SH-SY5Y (cell line): ENCODE data around the gene SLC25A46.

Experiments used
- GATA2 ChIP-seq: IDR thresholded peaks from 2 replicates; pipeline ENCODE4 v1.6.1; 2011; ENCODE audit warnings: mild to moderate bottlenecking, low read depth, low read length
- GATA3 ChIP-seq: IDR thresholded peaks from 2 replicates; pipeline ENCODE4 v1.6.1; 2011; ENCODE audit warnings: low read depth, mild to moderate bottlenecking, low read length, moderate library complexity

SLC25A46 gene

DNA sequence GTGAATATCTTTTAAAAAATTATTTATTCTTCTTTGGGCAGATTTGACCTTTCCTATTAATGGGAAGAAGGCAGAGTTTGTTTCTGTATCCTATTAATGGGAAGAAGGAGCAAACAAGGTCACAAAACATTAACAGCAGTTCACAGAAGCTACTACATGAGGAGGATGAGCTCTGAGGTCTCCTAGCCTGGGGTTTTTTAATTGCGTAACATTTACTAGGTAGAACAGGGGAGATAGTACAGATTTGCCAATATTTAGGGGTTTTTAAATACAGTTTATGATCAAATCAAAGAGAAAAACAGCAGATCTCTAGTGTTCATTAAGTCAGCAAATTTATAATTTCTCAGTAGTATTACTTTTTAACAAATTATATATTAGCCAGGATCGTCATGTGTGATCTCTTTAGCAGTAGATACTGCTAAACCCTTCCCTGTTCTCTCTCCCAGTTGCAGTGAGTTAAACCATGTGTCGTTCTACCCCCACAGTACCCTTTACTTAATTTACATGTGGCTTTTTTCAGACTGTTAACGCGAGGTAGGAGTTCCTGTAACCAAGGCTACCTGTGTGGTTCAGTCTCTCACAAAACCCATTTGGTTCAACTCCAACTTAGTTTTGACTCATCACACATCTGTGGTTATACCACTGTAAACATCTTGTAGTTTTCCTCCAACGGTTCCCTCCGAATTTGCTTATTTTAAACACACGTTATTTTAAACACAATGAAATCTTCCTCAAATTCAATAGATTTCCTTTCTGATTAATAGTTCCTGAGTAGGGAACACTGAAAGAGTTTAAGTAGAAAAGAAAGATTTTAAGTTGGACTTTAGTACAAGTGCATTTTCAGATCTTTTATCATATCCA is 13.3 kb downstream of the SLC25A46 start:
- no peak for TF ChIP-seq GATA3
- no peak for TF ChIP-seq GATA2

- TF ChIP-seq GATA2 (no peak), GATA3 (no peak)
Measured at GRCh38 chr5:110752953-110753352, 14.1 kb downstream of the SLC25A46 start.

- no peak for TF ChIP-seq GATA3
- no peak for TF ChIP-seq GATA2
Measured at GRCh38 chr5:110753600-110753999, 14.8 kb downstream of the SLC25A46 start.

GRCh38 chr5:110754181-110754580 is 15.4 kb downstream of the SLC25A46 start:
- TF ChIP-seq GATA3 (no peak), GATA2 (no peak)

DNA sequence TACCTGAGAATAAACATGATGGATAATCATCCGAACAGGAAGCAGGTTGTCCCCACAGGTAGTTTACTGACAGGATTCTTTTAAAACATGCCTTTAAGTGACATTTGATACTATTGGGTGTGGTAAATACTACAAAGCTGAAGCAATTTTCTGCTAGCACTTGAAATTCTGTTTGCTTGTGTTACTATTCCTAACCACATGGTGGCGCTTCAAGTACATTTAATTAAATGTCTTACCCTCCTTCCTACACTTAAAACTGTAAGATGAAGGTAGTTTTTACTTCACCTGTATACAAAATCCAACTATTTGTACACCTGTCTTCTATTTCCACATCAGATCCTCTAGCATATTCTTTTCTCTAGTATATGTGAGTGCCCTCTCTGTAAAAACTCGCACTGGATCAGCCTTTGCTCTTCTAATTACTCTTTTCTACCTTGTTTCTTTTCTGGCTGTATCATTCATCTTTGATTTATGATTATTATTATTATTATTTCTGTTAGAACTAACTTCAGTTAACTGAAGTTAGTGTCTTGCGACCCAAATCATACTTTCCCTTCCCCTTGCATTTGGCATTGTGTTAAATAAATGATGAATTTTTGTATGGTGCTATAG is 18.4 kb downstream of the SLC25A46 start:
- TF ChIP-seq GATA2 (no peak), GATA3 (no peak)

- TF ChIP-seq GATA3 (no peak), GATA2 (no peak)
Measured at GRCh38 chr5:110760158-110760557, 21.4 kb downstream of the SLC25A46 start.

DNA sequence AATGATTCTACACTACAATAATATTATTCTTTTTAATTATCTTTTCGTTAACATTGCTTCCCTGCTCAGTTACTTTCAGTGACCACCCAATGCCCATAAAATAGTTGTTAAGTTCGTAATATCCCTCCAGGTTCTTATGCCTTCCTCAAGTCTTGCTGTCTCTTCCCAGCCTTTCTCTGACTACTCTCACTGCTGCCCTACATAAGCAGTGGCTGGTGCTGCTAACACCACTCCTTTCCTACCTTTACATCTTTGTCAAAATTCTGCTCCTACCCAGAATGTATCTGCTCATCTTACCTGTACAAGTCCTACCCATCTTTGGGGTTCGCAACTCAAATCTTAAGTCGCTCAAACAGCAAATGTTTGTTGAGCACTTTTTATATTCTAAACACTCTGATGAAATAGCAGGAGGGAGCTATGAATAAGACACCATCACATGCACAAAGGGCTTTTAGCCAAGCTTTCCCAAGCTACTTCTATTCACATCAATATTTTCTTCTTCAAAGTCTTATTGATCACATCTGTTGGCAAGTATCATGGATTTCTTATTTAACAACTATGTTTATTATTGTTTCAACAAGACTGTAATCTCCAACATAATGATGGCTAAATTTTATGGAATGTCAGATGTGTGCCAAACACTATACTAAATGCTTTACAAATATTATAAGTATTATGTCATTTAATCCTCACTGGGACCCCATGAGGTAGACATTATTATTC is 29.5 kb downstream of the SLC25A46 start:
- TF ChIP-seq GATA2 (no peak), GATA3 (no peak)

- TF ChIP-seq GATA3 (no peak), GATA2 (no peak)
Measured at GRCh38 chr5:110769000-110769681, 30.3 kb downstream of the SLC25A46 start.

GRCh38 chr5:110770286-110770685 is 31.5 kb downstream of the SLC25A46 start:
- no peak for TF ChIP-seq GATA2
- TF ChIP-seq GATA3: no peak

DNA sequence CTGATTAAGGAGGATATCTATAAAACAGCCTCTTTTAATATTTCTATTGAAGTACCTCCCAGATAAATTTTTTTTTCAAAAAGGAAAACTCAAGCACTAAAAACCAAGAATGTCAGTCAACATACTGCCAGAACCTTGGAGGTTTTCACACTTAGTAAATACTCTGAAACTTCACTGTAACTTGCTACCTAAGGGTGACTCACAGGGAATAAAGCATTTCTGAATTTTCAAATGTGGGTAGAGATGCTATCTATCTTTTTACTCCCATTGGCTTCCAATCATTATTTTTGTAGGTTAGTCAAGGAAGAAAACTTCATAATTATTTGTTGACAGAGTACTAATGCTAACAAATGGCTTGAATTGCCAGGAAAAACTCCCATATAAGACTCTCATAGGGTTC is 46.1 kb downstream of the SLC25A46 start:
- TF ChIP-seq GATA3: no peak
- TF ChIP-seq GATA2: no peak

GRCh38 chr5:110785356-110785755 is 46.5 kb downstream of the SLC25A46 start:
- TF ChIP-seq GATA3 (no peak), GATA2 (no peak)

GRCh38 chr5:110790673-110791072 is 51.9 kb downstream of the SLC25A46 start:
- no peak for TF ChIP-seq GATA2
- TF ChIP-seq GATA3: no peak

DNA sequence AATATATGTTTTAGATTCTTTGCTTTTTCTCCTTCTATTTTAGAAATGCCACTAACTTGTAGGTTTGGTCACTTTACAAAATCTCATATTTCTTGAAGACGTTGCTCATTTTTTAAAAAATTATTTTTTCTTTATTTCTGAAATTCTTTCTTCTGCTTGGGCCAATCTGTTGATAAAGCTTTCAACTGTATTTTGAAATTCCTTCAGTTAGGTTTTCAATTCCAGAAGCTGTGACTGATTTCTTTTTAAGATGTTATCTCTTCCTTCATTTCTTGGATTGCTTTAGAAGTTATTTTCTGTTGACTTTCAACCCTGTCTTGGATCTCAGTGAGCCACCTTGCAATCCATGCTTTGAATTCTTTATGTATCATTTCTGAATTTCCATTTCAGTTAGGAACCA is 64.2 kb downstream of the SLC25A46 start:
- no peak for TF ChIP-seq GATA2
- no peak for TF ChIP-seq GATA3

DNA sequence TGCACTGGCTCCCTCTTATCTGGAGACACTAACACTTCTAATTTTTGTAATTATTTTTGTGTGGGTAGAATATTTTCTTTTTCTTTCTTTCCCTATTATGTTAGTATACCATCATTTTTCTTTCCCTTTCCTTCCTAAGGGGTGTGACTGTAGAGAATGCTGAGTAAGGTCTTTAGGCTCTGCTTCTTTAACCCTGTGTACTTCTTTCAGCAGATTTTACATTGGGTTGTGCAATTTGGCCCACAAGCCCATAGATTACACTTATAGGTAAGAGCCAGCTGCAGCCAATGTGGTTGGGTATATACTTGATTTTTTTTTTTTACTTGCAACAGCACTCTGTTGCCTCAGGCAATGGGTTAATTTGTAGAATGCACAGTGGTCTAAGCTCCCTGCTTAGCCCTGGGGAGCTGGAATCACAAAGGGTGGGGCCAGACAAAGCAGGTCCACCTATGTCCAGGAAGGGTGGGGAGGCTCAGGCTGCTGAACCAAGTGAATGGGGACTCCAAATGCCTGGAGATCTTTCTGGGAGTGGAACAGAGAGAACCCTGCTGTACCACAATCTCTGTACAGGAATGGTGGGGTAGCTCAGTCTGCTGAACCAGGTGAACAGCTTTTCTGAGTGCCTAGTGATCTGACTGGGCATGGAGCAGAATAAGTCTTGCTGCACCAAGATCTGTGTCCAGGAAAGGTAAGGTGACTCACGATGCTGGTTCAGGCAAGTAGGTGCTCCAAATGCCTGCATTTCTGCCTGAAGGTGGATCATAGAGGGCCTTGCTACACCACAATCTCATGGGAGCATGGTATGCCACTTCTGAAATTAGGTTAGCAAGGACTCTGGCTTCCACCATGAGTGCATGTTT is 64.9 kb downstream of the SLC25A46 start:
- TF ChIP-seq GATA2 (no peak), GATA3 (no peak)
